NCI-H1436 (cell line): ENCODE data around the gene B3GLCT.
"Not testable (repeated sequence)": the region's sequence is repeated elsewhere in the genome, so short reads cannot be mapped to it uniquely, and the experiment has no call there.

Experiments
- DNase-seq: peaks from one replicate; lab custom pipeline; 2025; lab: John Stamatoyannopoulos, UW

B3GLCT gene

GRCh38 chr13:31184451-31184850, 15.3 kb upstream of the B3GLCT start:
- no peak for DNase-seq

- no peak for DNase-seq
Observed at GRCh38 chr13:31184981-31185645, 14.7 kb upstream of the B3GLCT start.

- DNase-seq, result no peak
Observed at GRCh38 chr13:31191748-31192147, 8.0 kb upstream of the B3GLCT start.

GRCh38 chr13:31192306-31192705, 7.5 kb upstream of the B3GLCT start:
- no peak for DNase-seq

DNA sequence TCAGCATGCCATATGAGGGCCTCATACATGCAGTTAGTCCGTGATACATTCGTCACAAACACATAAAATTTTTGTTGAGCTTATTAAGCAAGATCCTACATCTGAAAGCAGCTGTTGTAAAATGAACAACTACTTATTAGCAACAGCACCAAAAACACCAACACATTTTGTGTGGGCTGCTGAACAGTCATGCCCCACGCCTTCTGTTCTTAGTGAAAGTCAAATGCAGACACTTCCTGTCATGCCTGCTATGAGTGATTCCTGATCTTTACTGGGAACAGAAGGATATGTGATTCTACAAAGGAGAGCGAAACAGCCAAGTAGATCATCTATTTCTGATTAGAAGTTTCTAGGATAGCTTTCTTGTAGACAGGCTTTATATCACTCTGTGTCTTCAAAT, 4.2 kb upstream of the B3GLCT start:
- no peak for DNase-seq

DNA sequence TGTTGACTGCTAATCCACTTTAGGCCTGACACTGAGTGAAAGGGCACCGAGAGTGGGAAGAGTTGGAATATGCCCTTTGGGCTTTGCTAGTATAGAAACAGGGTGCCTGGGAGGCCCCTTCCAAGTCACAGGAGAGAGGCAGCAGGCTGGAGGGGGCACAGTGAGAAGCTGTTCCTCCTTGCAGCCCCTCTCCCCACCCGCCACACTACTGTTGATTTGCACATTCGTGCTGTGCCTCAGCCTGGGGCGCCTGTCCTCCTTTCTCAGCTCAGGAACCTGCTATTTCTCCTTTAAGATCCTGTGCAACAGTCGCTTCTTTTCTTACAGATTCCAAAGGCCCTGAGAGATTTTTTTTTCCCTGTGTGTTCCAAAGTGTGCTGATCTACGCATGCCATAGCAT, 2.8 kb upstream of the B3GLCT start:
- no peak for DNase-seq

DNA sequence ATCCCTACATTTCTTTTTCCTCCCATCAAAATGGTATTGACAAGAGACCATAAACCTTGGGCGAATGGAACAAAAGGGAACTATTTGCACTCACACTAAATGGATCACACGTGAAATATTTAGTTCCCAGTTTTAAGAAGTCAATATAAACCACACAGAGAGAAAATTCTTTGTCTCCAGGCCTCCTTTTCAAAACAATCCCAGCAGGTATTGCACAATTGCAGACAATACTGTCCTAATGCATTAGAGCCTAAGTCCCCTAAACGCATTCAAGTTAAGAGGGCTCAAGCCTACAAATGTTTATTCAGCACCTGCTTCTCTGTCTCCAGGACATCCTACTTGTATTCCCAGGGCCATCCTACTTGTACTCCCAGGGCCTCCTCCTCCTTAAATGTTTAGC, 1.3 kb upstream of the B3GLCT start:
- no peak for DNase-seq

GRCh38 chr13:31199527-31199848, 287 bp upstream of the B3GLCT start:
- no peak for DNase-seq

DNA sequence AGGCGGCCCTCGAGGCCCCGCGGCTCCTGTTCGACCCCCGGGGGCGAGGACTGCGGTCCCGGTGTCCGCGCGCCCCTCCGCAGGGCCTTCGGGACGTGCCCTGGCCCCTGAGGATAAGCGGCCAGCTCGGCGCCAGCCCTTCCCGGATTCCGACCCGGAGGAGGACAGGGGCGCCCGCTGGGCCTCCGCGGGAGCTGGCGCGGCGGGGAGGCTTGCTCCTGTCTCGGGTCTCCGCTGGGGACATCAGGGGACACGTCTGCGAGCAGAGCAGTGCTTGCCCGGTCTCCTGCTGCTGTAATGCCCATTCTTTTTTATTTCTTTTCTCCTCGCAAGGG, 829 bp downstream of the B3GLCT start:
- no peak for DNase-seq

DNA sequence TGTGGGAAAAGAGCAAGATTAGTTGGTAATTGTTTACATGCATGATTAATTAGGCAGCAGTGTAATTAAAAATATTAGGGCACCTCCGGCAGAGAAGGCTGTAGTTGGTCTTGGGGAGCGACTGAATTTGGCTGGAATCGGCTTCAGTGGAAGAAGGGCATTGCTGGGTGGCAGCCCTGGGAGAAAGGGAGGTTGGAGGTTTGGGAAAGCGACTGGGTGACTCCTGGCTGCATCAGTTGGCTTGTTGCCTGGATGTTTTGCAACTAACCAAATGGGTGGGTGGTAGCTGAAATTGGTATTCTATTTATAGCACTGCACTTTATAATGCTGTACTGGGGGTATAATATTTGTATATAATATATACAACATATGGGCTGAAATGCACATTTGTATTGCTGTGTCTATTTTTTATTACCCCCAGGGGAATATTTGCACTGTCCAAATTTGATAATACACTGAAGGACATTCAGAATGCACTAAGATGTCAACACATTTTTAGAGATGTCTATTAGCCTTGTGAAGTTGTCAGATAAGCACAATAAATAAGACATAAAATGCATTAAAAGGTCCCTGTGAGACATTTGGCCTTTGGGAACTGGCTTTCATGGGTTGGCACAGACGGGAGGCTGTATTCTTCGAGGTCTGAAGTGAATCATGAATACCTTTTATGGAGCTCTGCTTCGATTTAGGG, 1.7 kb downstream of the B3GLCT start:
- DNase-seq, result no peak

GRCh38 chr13:31204592-31204991, 4.8 kb downstream of the B3GLCT start:
- no peak for DNase-seq

DNA sequence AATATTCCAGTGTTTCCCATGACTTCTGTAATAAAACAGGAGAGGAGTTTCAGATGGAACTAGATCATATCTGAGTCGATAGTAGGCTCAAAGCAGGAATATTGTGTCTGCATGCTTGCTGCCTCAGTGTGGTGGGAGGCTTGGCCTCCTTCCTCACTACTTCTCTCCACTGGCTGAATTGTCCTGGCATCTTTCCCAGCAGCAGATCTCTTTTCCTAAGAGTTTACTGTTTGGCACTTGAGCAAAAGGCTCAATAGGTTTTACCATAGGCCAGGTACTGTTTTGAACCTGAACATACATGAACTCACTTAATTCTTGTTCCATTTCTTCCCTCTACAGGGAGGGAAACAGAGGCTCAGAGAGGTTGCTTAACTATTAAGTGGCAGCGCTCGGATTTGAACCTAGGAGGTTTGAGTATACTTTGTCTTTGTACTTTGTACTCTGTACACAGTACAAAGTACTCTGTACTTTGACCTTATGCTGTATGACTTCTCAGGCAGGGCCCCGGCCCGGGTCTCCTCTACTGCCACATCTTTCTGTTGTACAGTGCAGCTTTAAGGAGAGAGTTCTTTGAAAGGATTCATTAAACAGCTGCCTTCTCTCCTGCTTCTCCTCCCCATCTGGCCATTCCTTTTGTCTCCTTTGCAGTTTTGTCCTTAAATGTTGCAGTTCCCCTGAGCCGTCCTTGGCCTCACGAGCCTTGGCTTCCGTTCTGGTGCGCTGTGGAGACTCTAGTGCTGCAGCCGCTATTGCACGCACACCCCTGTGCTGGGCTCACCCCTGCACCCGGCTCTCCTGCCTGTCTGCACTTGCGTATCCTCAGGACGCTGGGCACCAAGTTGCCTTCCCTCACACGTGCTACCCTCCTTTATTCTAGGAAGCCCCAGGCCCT, 8.1 kb downstream of the B3GLCT start:
- DNase-seq, result no peak

- no peak for DNase-seq
Observed at GRCh38 chr13:31208559-31209122, 8.9 kb downstream of the B3GLCT start.

GRCh38 chr13:31209172-31209840, 9.5 kb downstream of the B3GLCT start:
- no peak for DNase-seq

- no peak for DNase-seq
Observed at GRCh38 chr13:31209841-31210210, 10.1 kb downstream of the B3GLCT start.

DNA sequence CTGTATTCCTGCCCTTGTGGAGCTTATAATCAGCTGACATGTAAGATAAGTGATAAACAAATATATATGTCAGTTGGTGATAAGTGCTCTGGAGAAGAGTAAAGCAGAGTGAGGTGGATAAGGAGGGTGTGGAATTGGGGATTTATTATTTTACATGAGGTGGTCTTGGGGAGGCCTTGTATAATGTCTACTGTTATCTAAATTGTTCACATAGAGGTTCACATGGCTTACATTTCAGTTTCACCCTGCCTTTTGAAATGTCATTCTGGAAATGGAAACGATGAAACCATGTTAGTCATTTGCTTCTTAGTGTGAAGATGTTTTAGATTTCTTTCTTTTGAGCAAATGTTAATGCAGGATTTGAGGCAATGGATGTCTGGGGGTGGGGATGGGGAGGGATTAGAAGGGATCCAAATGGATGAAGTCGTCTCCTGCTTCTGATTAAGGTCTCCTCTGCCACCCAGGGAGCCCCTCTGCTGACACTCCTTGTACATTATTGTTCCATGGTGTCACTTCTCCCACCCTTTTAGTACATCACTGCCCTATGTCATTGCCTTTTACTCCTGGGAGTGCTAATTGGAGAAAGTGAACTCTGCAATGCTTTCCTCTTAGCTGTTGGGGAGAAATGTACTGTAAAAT, 14.0 kb downstream of the B3GLCT start:
- no peak for DNase-seq

GRCh38 chr13:31214435-31214834, 14.7 kb downstream of the B3GLCT start:
- no peak for DNase-seq

DNA sequence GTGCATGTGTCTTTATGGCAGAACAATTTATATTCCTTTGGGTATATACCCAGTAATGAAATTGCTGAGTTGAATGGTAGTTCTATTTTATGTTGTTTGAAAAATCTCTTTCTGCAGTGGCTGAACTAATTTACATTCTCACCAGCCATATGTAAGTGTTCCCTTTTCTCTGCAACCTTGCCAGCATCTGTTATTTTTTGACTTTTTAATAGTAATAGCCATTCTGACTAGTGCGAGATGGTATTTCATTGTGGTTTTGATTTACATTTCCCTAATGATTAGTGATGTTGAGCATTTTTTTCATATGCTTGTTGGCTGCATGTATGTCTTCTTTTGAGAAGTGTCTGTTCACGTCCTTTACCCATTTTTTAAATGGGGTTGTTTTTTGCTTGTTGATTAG, 17.1 kb downstream of the B3GLCT start:
- DNase-seq, result not testable (repeated sequence)

DNA sequence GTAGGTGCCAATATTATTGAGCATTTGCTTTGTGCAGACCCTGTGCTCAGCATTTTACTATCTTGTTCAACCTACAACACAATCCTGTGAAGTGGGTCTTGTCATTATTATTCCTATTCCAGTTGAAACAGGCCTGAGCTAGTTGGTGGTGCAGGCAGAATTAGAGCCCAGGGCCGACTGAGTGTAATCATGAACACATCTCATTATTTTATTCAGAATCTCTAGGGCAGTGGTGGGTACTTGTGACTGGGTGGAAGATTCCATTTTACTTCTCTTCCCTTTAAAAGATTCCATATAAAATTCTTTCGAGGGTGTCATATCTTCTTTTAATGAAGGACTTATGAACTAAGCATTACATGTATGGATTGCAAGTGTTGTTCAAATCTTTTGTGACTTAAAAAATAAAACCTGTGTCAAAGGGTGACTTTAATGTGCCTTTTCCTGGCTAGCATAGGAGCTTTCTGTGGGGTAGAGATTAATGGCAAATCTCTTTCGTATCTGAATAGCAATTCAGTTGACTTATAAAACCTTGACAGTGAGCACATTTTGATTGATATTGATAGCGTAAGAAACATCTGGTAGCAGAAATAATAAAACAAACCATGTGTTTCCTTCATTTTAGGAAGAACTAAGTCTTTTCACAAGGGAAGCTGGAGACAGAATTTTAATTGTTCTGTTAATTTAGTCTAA, 20.3 kb downstream of the B3GLCT start:
- DNase-seq, result no peak

GRCh38 chr13:31221057-31221456, 21.3 kb downstream of the B3GLCT start:
- no peak for DNase-seq

DNA sequence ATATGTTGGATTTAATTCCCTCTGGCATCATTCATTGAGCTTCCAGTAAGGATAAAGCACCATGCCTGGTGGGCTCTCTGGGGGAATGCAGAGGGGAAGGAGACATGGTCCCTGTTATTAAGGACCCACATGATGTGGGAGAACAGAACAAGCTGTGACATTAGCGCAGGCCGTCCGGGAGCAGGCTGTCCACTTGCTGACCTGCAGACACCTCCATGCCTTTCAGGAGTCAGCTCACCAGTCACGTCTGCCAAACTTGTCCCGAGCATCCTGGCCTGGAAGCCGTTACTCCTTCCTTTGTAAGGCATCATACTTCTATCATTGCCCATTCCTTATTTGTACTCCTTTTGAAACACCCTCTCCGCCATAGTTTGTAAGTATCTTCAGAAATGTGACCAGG, 23.4 kb downstream of the B3GLCT start:
- DNase-seq, result no peak
